Fibroblast of skin of scalp (primary cell): ENCODE data around the gene ITGA2.

Experiments used
- DNase-seq: peaks from one replicate; pipeline ENCODE4 v3.0.0-alpha.2; 2013

The ITGA2 gene

GRCh38 chr5:53063791-53064190, 74.6 kb downstream of the ITGA2 start:
- peak; percentile 19 for DNase-seq

DNA sequence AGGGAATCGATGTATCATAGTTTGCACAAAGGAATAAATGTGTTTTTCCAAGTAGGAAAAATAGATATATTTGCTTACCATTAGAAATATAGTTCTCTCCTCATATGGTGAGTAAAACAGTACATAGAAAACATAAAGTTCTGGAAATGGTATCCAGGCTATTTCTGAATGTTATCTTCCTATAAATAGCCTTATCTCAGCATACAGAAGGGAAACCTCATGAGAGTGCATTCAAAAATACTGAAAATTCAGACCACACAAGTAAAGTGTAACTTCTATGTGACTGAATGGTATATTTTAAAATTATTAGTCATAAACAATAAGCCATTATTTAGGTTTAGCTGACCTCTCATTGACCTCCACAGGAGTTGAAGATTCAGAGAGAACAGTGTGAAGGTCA, 76.9 kb downstream of the ITGA2 start:
- no peak for DNase-seq

GRCh38 chr5:53067641-53068040, 78.5 kb downstream of the ITGA2 start:
- peak; percentile 42 for DNase-seq

DNA sequence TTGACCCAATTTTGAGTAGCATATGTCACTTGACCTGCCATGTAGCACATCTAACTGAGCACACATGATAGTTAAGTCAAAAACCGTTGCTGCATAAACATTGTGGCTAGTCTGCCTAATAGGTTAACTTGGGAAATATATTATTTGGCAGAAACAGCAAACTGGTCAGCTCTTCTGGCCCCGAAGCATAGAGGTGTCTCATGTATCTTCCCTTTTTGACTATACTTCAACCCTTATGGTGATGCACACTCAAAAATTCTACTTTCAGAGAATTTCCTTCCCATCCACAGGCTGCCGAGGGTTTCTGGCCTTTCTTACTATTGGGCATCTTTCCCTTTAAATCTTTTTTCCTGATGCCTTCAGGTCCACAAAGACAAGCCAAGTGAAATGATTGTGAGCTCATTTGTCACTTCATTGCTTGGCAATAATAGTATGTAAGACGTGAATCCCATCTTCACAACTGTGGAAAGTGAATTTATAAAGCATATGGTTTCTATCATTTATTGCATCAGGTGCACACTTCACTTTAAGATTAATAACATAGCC, 79.2 kb downstream of the ITGA2 start:
- DNase-seq = no peak

DNA sequence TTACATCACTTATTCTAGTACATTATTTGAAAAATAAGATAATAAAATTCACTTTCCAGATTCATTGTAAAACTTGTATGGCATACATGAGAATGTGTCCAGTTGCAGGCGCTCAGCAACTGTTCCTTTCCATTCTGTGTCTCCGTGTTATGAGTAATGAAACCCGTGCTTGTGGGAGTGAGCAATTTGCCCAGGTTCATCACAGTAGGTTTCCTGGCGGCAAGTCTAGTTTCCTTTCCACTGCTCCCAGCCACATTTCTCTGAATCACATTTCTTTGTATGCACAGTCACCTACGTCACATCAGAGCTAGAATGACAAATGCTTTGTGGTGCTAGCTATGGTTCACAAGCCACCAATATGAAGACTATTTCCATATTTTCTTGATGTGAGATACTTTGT, 80.5 kb downstream of the ITGA2 start:
- DNase-seq = peak; percentile 62

GRCh38 chr5:53071298-53071697, 82.1 kb downstream of the ITGA2 start:
- DNase-seq = peak; percentile 15

DNA sequence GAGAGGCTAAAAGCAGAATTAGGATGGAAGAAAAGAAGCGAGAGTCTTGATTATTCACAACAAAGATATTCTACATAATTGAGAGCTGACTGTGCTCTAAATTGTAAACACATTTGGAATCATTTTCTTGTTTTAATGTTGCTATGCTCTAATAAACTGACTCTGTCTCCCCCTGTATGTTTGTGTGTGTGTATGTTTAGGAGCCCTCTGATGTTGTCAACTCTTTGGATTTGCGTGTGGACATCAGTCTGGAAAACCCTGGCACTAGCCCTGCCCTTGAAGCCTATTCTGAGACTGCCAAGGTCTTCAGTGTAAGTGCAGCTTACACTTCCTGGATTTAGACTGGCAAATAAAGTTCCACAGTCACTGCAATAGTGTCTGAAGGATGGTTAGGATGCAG, 82.6 kb downstream of the ITGA2 start:
- peak; percentile 59 for DNase-seq

DNA sequence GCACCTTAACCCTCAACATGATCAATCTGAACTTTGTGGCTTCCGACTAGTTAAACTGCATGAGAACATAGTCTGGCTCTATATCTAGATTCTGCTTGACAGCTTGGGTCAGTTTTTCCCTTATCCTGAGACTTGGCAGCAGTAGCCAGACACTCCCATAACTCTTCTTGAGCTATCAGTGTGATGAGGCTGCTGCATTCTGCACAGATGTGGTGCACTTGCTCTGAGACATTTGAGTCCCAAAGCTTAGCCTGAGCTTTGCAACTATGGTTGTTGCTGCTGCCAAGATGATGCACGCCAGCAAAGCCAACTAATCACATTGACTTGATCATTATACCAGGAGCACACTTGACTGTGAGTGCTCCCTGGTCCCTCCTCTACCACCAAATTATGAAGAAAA, 84.2 kb downstream of the ITGA2 start:
- no peak for DNase-seq

- DNase-seq = no peak
Observed at GRCh38 chr5:53076014-53076583, 86.9 kb downstream of the ITGA2 start.

- no peak for DNase-seq
Observed at GRCh38 chr5:53080271-53080670, 91.1 kb downstream of the ITGA2 start.

DNA sequence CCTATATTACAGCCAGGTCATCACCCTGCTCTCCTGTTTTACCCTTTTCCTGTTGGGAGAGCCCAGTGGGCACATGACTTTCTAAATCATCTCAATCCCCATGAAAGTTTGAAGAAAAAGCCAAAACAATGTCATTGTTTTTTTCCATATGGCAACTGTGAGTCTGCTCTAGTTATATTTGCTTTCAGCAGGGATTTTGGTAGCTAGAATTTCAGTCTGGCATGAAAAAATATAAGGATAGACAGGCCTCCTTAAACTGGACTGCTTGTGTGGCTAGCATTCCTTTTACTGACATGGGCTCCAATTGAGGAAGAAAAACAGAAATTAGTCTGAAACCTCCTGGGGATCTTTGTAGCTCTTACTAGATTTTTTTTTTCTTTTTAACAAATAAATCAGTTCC, 94.8 kb downstream of the ITGA2 start:
- DNase-seq = no peak

DNA sequence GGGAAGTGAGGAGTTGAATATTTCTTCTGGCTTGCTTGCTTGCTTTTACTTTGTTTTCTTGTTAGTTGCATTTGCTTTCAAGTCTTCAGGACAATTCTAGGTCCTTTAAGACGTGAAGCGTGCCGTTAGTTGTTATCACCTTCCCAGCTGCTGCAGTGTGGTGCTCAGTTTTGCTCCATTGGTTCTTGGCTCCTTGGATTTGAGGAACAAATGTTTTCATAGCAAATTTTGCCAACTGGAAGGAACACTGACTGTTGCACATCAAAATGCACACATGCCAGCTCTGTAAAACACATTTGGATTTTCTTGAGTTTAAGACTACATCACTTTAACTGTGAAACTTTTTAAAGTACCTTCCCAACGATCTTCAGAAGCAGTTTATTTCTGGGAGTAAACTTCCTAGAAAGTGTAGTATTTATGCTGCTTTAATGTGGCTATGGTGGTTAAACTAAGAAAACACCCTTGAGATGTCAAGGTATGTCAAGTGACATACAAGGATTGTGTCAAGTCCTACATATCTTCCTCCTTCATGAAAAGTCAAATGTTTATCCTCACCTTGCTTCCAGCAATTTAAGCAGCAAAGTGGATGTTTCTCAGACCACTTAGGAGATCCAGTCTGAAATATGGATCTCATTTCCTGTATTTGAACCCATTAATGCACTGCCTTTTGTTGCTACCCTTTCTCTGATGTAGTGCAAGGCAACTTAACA, 95.5 kb downstream of the ITGA2 start:
- DNase-seq = no peak

DNA sequence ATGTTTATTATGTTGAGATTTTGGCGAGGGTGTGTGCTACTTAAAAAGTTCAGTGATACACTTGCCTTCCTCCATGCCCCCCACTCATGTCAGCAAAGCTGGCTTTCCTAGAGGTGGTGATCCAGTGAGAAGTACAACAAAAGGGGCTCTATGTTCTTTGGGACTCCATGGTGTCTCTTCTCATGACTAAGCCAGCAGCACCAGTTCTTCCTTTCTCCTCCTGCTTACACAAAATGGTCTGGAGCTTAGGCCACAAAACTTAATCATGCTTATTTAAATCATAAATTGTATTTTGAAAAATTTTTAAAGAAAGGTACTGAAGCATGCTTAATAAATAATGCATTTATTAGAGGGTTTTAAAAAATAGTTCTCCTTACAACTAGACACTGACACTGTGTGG, 98.0 kb downstream of the ITGA2 start:
- DNase-seq = no peak

- DNase-seq = no peak
Observed at GRCh38 chr5:53087621-53088121, 98.5 kb downstream of the ITGA2 start.

DNA sequence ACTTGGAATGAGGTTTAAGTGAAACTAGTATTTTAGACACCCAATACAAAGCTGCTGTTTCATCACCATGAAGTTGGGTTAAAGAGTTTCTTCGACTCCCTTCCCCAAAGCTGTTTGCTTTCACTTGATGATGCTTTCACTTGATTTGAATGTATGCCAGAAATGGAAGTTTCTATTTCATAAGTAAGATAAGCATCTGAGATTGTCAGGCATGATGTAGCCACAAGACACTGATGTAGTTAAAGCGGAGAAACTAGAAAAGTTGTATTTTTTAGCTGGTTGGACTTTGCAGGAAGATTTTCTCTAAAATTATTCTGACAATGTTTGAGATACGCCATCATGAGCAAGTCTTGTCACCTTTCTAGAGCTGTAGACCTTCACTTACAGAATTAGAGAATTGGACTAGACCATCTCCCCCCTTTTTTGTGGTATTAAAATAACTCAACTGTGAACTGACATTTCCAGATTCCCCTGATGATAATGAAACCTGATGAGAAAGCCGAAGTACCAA, 100.4 kb downstream of the ITGA2 start:
- peak; percentile 16 for DNase-seq

GRCh38 chr5:53090229-53090628, 101.1 kb downstream of the ITGA2 start:
- DNase-seq = no peak

- DNase-seq = peak; percentile 65
Observed at GRCh38 chr5:53091289-53091688, 102.1 kb downstream of the ITGA2 start.

GRCh38 chr5:53092242-53092641, 103.1 kb downstream of the ITGA2 start:
- no peak for DNase-seq

DNA sequence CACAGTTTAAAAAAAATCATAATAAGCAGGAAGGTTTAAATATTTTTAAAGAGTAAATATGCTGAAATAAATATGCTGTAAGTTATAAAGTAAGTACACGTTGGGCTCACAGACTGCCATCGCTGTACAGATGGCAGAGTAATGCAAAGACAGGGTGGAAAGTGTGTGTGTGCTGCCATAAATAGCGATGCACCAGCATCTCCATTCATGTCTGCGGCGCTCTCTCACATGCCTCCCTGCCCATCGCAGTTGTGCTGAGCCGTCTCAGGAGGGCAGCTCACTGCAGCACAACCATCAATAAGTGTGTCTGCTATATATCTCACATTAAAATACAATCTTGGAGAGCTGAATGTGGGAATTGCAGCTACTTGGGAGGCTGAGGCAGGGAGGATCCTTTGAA, 106.1 kb downstream of the ITGA2 start:
- DNase-seq = no peak

DNA sequence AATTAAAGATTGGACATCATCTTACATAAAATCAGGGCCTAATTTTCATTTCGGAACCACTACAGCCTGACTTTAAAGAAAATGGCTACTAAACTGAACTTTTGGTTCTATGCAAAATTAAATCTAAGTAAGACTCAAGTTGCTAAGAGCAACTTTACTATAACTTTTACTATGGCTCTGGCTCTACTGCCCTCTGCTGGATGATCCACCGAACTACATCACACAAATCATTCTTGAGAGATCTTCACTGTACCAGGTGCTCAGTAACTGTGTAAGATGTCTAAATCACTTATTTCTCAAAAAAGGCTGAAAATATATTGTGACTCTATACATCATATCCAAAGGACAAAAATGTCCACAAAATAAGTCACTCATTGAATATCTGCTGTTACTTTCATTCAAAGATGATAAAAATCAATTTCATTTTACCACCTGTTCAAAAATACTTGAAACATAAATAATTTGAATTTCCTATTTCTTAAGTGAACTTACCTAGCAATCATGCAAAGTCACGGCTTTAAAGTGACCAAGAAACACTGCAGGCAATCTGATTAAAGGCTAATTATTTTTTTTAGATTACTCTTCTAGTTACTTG, 106.9 kb downstream of the ITGA2 start:
- DNase-seq = peak; percentile 61

- peak; percentile 76 for DNase-seq
Observed at GRCh38 chr5:53099546-53099945, 110.4 kb downstream of the ITGA2 start.

GRCh38 chr5:53100606-53101005, 111.5 kb downstream of the ITGA2 start:
- DNase-seq = no peak

DNA sequence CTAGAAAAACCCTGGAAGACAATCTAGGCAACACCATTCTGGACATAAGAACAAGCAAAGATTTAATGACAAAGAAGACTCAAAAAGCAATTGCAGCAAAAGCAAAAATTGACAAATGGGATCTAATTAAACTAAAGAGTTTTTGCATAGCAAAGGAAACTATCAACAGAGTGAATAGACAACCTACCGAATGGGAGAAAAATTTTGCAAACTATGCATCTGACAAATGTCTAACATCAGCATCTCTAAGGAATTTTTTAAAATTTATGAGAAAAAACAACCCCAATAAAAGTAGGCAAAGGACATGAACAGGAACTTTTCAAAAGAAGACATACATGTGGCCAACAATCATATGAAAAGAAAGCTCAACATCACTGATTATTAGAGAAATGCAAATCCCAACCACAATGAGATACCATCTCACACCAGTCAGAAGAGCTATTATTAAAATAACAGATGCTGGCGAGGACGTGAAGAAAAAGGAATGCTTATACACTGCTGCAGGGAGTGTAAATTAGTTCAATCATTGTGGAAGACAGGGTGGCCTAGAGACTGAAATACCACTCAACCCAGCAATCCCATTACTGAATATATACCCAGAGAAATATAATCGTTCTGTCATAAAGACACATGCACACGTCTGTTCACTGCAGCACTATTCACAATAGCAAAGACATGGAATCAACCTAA, 116.6 kb downstream of the ITGA2 start:
- no peak for DNase-seq
